Fibroblast of skin of back (primary cell): ENCODE results near the gene SPDYE16.
"Not testable (repeated sequence)": the region's sequence is repeated elsewhere in the genome, so short reads cannot be mapped to it uniquely, and the experiment has no call there.

Experiments used
- DNase-seq: peaks from one replicate; pipeline ENCODE4 v3.0.0-alpha.2; 2013

The SPDYE16 gene

DNA sequence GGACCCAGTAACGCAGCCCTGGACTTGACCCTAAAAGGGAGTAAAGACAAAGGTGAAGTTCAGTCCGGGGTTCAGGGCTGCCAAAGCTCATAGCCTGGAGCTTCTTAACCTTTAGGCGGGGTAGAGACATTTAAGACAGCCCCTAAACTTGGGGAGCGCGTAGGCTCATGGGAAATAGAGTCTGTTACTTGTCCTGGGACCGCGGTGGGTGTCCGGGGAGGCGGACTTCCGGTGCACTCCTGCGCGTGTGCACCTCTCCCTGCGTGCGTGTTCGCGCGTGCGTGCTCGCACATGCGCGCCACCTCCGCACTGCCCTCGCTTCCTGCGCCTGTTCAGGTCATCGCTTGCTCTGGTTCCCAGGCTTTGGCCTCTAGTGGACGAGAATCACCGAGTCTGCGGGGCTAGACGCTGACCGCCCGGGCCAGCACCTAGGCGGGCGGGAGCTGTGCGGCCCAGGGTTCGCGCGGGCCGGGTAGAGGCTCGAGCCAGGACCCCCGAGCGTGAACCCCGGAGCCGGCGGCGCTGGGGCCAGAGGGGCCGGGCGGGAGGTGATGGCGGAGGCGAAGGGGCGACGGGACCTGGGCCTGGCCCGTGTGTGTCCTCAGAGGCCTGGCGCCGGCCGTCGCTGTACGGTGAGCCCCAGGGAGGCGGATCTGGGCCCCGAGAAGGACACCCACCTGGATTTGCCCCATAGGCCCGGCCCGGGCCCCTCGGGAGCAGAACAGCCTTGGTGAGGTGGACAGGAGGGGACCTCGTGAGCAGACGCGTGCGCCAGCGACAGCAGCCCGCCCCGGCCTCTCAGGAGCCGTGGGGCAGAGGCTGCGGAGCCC, 6.1 kb upstream of the SPDYE16 start:
- DNase-seq: peak; percentile 90

DNA sequence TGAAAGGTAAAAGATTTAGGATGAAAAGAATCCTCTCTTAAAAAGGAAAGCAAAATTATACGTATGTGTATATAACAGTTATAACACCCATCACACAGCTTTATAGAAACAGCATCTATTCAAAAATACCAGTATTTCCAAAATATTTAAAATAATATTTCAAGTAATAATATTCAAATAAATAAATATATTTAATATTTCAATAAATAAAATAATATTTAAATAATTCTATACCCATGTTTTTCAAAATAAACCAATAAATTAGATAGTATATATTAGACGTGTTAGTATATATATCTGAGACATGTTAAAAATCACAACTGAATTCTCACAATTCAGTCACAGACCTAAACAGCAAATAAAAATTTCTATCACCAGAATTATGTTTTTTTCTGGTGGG, 11.5 kb downstream of the SPDYE16 start:
- not testable (repeated sequence) for DNase-seq

DNA sequence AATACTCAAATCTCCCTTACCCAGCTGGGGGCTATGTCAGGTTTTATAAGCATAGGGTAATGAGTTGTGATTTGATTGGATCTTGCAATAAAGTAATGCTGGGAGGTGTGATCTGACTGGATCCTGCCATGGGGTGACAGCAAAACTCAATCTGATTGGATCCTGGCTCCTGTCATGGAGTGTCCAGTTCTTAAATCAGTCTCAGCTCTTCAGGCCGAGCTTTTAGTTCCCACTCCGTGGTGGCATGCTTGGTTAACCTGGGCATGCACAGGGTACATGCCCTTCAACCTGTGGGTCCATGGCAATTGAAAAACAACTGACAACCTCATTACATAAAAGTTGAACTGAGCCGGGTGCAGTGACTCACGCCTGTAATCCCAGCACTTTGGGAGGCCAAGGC, 16.9 kb downstream of the SPDYE16 start:
- not testable (repeated sequence) for DNase-seq

DNA sequence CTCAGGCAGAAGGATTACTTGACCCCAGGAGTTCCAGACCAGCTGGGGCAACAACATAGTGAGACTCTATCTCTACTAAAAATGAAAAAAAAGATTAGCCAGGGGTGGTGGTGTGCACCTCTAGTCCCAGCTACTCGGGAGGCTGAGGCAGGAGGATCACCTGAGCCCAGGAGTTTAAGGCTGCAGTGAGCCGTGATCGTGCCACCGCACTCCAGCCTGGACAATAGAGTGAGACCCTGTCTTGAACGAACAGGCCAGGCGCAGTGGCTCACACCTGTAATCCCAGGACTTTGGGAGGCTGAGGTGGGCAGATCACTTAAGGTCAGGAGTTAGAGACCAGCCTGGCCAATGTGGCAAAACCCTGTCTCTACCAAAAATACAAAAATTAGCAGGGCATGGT, 26.2 kb downstream of the SPDYE16 start:
- not testable (repeated sequence) for DNase-seq

DNA sequence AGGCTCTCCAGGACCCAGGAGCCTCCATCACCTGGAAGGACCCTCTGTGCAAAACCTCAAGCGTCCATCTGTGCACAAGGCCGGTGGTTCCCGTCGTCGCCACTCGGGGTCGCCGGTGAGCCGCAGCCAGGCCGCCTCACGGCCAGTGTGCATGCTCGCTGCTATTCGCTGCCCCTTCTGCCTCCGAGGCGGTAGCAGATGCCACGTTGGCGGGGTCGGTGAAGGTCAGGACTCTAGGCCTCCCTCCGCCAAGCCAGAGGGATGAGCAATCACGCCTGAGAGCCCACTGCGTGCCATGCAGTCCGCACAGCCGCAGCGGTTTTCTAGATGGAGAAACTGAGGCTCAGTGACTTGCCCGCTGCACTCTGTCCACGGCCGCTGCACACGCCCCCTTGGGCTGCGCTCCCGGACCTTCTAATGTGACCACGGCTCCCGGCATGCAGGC, 27.1 kb downstream of the SPDYE16 start:
- DNase-seq: no peak

DNA sequence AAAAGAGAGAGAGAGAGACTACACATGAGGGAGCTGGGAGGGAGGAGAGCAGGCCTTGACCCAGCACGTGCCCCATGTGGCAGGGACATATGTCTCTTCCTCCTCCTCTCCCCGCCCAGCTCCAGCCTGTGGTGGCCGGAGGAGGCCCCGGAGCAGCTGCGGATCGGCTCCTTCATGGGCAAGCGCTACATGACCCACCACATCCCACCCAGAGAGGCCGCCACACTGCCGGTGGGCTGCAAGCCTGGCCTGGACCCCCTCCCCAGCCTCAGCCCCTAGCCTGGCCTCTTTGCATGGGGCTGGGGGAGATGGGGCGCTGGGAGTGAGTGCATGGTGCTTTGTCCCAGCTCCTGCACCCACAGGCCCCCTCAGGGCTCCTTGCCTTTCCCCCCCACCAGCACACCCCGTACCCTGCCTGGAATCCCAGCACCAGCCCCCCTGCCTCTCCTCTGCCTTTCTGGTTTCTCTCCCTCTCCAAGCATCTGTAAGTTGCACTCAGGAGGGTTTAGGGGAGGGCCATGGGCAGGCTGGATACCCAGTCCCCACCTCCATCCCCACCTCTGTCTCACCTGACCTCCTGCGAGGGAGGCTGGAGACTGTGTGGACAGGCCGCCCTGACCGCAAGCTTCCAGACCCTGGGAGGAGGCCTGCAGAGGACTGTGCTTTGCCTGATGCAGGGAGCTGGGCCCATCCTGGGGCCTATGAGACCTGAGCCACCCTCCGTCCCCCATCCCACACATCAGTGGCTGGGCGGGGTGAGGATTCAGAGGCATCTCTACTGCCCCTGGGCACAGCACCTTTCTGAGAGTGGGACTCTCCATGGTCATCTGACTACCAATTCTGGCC, 27.9 kb downstream of the SPDYE16 start:
- no peak for DNase-seq

DNA sequence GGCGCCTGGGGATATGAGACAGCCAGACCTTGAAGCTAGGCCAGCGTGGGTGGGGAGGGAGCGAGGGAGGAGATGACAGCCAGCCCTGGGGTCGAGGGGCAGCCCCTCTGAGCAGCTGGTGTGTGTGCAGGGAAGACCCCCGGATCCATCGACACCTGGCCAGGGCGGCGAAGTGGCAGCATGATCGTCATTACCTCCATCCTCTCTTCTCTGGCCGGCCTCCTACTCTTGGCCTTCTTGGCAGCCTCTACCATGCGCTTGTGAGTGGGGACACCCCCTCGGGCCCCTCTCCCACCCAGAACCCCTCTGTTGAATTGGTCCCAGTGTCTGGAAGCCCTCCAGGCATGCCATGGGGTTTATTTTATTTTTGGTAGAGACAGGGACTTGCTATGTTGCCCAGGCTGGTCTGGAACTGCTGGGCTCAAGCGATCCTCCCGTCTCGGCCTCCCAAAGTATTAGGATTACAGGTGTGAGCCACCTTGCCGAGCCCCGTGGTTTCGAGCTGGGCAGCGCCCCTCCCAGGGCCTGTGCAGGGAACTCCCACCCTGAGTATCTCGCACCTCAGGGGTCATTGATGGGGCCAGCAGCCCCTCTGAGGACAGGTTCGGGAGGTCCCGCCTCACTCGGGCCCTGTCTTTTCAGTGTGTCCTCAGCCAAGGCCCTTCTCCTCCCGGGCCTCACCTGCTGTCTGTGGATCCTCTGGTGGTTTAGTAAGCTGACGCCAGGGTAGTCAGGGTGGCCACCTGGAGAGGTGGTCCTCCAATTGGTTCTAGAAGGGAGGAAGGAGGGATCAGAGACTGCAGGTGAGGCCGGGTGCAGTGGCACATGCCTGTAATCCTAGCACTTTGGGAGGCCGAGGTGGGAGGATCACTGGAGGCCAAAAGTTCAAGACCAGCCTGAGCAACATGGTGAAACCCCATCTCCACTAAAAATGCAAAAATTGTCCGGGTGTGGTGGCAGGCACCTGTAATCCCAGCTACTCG, 29.0 kb downstream of the SPDYE16 start:
- DNase-seq: no peak

DNA sequence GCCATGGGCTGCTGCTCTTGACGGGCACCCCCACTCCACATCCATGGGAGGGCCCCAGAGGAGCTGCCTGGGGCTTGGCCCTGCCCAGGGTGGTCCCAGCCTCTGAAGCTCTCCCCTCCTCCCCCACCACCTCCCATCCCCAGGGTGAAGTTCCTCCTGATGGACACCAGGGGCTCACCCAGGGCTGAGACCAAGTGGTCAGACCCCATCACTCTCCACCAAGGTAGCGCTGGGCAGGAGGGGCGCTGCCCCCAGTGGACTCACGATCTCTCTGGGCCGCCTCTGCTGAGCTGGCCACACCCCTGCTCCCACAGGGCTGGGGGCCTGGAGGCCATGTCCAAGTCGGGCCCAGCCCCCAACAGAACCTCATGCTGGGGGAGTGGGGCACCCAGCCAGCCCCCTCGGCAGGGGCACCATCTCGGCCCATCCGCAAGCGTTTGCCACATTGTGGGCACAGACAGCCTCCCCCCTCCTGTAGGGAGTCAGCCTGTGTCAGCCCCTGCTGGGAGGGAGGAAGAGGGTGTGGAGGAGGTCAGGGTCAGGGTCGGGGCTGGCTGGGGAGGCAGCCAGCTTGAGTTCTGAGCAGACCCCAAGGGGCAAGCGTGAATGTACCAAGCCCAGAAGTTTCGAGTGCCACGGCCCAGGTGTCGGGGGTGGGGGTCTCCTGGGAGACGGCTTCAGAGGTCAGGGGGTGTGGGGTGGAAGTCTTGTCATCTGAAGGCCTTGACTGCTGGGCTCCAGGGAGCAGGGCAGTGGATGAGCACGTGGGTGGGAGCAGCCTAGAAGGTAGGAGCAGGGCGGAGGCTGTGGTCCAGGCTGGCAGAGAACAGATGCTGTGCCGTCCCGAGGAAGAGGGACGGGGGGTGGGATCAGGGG, 29.9 kb downstream of the SPDYE16 start:
- DNase-seq: no peak

DNA sequence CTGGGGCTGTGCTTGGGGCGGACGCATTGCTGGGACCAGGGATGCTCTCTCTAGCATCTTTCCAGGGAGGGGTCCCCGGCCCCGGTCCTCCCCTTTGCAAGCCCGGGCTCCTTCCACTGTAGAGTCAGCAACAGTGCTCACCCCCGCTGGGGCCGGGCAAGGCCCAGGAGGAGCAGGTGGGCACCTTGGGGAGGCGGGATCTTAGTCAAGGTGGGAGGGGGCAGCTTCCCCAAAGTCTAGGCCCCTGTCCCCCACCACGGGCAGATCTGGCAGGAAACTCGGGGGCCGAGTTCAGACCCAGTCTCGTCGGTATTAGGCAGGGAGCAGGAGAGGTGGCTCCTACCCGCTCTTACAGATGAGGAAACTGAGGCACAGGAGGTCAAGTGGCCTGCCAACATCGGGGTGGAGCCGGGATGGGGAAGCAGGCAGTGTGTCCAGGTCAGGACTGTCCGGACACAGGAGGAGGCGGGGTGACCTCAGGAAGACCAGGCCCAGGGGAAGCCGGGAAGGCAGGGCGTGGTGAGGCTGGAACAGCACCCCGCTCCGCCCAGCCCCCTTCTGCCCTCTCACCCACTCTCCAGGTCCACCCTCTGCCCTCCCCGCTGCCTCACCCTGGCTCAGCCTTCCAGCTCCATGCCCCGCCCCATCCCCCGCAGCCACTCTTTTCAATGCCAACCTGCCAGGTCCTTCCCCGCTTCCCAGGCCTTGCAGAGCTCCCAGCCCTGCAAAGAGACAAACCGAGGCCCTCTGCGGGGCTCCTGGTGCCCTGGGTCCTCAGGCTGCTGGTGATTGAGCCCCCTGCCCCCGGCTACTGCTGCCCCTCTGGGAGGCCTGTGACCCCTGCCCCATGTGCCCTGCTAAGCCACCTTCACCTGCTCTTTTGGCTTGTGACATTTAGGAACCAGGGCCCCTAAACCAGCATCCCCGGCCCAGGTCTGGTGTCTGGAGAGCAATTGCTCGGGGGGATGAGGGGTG, 30.9 kb downstream of the SPDYE16 start:
- DNase-seq: not testable (repeated sequence)

DNA sequence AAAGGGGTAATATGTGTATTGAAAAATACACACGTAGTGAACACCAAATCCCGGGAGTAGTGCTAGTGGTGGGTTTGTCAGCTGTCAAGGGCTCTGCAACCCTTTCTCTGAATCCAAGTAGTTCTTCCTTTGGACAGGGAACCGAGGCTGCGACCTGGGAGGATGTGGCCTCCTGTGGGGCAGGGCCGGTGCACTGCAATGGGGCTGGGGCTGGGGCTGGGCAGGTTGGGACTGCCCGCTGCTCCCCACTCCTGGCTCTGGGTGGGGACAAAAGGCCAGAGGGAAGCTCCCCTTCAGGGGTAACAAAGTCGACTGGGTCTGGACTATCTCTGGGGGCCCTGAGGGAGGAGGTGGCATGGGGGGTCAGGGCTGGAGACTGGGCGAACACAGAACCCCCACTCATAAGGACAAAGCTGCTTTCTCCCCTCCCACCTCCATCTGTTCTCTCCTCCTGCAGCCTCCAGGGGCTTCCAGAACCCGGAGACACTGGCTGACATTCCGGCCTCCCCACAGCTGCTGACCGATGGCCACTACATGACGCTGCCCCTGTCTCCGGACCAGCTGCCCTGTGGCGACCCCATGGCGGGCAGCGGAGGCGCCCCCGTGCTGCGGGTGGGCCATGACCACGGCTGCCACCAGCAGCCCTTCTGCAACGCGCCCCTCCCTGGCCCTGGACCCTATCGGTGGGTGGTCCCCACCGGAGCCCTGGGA, 31.7 kb downstream of the SPDYE16 start:
- not testable (repeated sequence) for DNase-seq

DNA sequence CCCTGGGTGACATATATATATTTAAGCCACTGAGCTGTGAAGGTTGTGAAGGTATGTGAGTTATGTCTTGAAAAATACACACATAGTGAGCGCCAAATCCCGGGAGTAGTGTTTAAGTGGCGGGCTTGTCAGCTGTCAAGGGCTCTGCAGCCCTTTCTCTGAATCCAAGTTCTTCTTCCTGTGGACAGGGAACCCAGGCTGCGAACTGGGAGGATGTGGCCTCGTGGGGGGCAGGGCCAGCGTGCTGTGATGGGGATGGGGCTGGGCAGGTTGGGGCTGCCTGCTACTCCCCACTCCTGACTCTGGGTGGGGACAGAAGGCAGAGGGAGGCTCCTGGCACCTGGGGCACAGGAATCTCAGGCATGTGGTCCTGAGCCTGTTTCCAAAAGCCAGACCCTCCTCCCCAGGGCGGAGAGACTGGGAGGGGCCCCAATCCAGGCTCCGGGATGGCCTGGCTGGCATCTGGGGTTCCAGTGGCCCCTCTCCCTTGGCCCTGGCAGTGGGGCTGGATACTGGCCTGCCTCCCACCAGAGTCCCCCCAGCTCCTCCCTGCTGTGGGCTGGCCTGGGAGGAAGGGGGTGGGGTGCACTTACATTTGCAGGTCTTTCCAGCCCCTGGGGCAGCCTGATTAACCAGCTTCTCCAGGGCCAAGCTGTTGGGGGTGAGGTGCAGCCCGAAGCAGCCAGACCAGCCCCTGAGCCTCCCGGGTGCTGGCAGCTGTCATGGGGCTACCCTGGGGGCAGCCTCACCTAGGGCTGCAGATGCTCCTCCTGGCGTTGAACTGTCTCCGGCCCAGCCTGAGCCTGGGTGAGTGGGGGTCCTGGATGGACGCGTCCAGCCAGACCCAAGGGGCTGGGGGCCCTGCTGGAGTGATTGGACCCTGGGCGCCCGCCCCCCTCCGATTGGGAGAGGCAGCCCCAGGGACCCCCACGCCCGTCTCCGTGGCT, 32.9 kb downstream of the SPDYE16 start, which contains the start of gene UPK3B:
Gene UPK3B, plus strand, starts transcription at position 622 of the 947 bp plus-strand sequence. Its CDS starts 101 bp downstream, at position 723.
- peak; percentile 26 for DNase-seq

DNA sequence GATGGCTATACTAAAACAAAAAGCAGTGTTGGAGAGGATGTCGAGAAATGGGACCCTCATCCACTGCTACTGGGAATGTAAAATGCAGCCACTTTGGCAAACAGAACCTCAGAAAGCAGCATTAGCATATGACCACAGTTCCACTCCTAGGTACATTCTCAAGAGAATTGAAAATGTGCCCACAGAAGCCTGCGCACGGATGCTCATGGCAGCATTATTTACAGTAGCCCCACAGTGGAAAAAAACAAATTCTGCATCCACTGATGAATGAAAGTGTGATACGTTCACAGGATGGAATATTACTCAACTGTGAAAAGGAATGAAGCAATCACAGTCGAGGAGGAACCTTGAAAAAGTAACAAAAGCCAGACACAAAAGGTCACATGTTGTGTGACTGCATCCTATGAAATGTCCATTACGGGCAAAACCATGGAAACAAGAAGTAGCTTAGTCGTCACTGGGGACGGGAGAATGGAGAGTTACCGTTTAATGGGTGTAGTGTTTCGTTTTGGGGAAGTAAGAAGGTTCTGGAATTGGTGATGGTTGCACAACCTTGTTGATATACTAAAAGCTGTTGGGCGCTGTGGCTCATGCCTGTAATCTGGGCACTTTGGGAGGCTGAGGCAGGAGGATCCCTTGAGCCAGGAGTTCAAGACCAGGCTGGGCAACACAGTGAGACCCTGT, 35.2 kb downstream of the SPDYE16 start:
- DNase-seq: no peak

DNA sequence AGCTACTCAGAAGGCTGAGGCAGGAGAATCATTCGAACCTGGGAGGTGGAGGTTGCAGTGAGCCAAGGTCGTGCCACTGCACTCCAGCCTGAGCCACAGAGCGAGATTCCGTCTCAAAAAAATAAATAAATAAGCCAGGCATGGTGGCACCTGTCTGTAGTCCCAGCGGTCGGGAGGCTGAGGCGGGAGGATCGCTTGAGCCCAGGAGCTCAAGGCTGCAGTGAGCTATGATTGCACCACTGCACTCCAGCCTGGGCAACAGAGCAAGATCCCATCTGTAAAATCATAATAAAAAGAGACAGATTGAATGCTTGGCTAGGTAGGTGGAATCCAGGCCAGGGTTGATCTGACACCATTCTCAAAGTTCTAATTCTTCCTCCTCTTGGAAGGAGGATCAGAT, 36.5 kb downstream of the SPDYE16 start:
- DNase-seq: not testable (repeated sequence)

DNA sequence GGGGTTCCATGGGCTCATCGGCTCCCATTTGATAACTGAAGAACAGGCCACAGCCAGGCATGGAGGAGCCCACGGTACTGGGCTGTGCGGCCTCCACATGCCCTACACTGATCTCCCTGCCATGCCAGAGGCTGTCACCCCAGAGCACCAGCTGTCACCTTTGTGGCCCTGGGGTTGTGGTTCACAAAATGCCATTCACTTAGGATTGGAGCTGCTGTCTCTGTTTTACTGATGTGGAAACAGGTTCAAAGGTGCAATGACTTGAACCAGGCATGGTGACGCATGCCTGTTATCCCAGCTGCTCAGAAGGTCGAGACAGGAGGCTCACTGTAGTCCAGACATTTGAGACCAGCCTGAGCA, 37.0 kb downstream of the SPDYE16 start:
- DNase-seq: no peak

DNA sequence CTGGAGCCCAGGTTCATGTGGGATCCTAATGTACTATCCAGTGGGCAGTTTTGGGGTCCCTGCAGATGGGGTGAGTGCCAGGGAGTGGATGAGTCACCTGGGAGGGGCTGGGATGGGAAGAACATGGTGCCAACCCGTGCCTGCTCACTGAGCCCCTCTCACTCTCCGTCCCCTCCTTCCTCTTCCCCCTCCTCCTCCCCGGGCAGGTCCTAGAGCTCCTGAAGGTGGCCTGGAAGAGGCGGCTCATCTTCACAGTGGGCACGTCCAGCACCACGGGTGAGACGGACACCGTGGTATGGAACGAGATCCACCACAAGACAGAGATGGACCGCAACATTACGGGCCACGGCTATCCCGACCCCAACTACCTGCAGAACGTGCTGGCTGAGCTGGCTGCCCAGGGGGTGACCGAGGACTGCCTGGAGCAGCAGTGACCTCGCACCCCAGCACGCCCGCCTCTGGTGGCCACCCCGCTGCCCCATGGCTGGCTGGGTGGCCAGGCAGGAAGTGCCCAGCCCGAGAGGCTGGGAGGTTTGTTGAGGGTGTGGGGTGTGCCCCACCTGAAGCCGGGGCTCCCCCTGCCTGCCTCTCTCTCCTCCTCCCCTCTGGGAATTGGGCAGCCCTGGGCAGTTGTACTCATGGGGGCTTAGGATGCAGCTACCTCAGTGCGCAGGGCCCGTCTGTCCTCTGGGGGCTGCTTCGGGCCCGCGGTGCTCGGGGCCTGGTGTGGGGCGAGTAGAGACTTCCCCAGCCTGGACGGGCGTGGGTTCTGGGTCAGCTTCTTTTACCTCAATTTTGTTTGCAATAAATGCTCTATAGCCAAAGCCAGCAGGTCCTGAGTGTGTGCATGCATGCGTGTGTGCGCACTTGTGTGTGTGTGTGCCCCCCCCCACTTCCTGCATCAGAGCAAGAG, 37.7 kb downstream of the SPDYE16 start:
- DNase-seq: no peak
